H1 (cell line): ENCODE results near the gene ATP13A3. TPM values are rescaled to one million over a fixed set of nuclear protein-coding genes. Genes with fewer than 3 reads are reported as not detected.
"Not testable (repeated sequence)": the region's sequence is repeated elsewhere in the genome, so short reads cannot be mapped to it uniquely, and the experiment has no call there.

Experiments used
- CTCF ChIA-PET: fragments of 300-600 bp; sonication (Branson Sonifier 250); formaldehyde crosslinking; loops from one replicate; lab custom pipeline; 2021; ENCODE audit not compliant: partially characterized antibody; lab: Charles Lee
- POLR2A ChIA-PET: fragments of 300-600 bp; sonication (Branson Sonifier 250); formaldehyde crosslinking; loops from one replicate; lab custom pipeline; 2021; ENCODE audit warnings: inconsistent platforms; ENCODE audit not compliant: partially characterized antibody; lab: Charles Lee
- DNase-seq, 2 experiments: peaks; one replicate each; pipeline versions ENCODE4 v3.0.0 to v3.0.0-alpha.2; 2010 to 2022; ENCODE audit warnings: low spot score in 2 of 2, low read depth in 1 of 2, mixed read lengths in 1 of 2
- FAIRE-seq: peaks from 2 replicates; lab custom pipeline; 2011; peaks lifted over from hg19 to GRCh38; lab: Jason Lieb, UNC
- H2AFZ ChIP-seq: 2 replicates; pipeline ENCODE4 v1.8.1; 2012; ENCODE audit warnings: low read length, inconsistent platforms
- H2AK5ac ChIP-seq: 2 replicates; pipeline ENCODE4 v1.6.1; 2013; ENCODE audit warnings: low read depth, low read length
- H2BK120ac ChIP-seq: replicated peaks from 2 replicates; pipeline ENCODE3; 2013; ENCODE audit warnings: low read depth, low read length, inconsistent platforms
- H2BK12ac ChIP-seq: 2 replicates; pipeline ENCODE4 v1.6.1; 2013; ENCODE audit warnings: low read depth, low read length
- H2BK15ac ChIP-seq: 2 replicates; pipeline ENCODE4 v1.6.1; 2013; ENCODE audit warnings: low read length
- H2BK20ac ChIP-seq: 2 replicates; pipeline ENCODE4 v1.6.1; 2013; ENCODE audit warnings: low read length
- H2BK5ac ChIP-seq: 2 replicates; pipeline ENCODE4 v1.6.1; 2013; ENCODE audit warnings: low read depth, low read length
- H3K14ac ChIP-seq: 2 replicates; pipeline ENCODE4 v1.6.1; 2013; ENCODE audit warnings: inconsistent platforms; ENCODE audit not compliant: insufficient read length
- H3K18ac ChIP-seq: 2 replicates; pipeline ENCODE4 v1.6.1; 2013; ENCODE audit warnings: low read length; ENCODE audit errors: extremely low read depth
- H3K23ac ChIP-seq: 2 replicates; pipeline ENCODE4 v1.6.1; 2013; ENCODE audit warnings: inconsistent platforms; ENCODE audit not compliant: insufficient read length
- H3K23me2 ChIP-seq: 2 replicates; pipeline ENCODE4 v1.6.1; 2013; ENCODE audit warnings: low read depth, low read length
- H3K27ac ChIP-seq: 2 replicates; pipeline ENCODE4 v1.6.1; 2011; ENCODE audit warnings: low read depth, low read length, inconsistent platforms
- H3K27me3 ChIP-seq, 4 experiments: replicated peaks in 1 of 4; 1 replicate in 1 of 4; 2 replicates in 3 of 4; pipeline versions ENCODE4 v1.6.1 to v1.8.1; 2011 to 2013; ENCODE audit warnings: low read length in 3 of 4, mild to moderate bottlenecking in 3 of 4, inconsistent platforms in 2 of 4, mixed read lengths in 2 of 4, moderate library complexity in 1 of 4; ENCODE audit not compliant: control insufficient read depth in 3 of 4, insufficient read depth in 3 of 4; ENCODE audit errors: extremely low read depth in 1 of 4
- H3K36me3 ChIP-seq, 4 experiments: 2 replicates each; pipeline versions ENCODE4 v1.6.1 to v1.8.1; 2011 to 2013; ENCODE audit warnings: mild to moderate bottlenecking in 4 of 4, low read length in 3 of 4, moderate library complexity in 2 of 4, control low read depth in 1 of 4, inconsistent platforms in 1 of 4; ENCODE audit not compliant: insufficient read depth in 4 of 4, control insufficient read depth in 2 of 4
- H3K4ac ChIP-seq: replicated peaks from 2 replicates; pipeline ENCODE3; 2013; ENCODE audit warnings: low read length, low read depth, mixed read lengths, inconsistent platforms; ENCODE audit not compliant: insufficient read length
- H3K4me1 ChIP-seq, 4 experiments: replicated peaks in 1 of 4; 1 replicate in 1 of 4; 2 replicates in 3 of 4; pipeline versions ENCODE4 v1.6.1 to v1.8.1; 2011 to 2013; ENCODE audit warnings: low read length in 3 of 4, inconsistent platforms in 2 of 4, mixed read lengths in 1 of 4; ENCODE audit not compliant: insufficient read depth in 4 of 4, control insufficient read depth in 3 of 4
- H3K4me2 ChIP-seq, 2 experiments: 2 replicates each; pipeline versions ENCODE4 v1.6.1 to v1.8.1; 2011 to 2013; ENCODE audit warnings: low read depth in 2 of 2, low read length in 2 of 2, control low read depth in 1 of 2, inconsistent platforms in 1 of 2, mild to moderate bottlenecking in 1 of 2; ENCODE audit not compliant: insufficient read depth in 1 of 2
- H3K4me3 ChIP-seq, 4 experiments: fragments of 200-600, 300-600 bp in 1 of 4; sonication (generic), shearing (Covaris generic), sonication (Bioruptor Twin) in 1 of 4; 2 replicates each; pipeline versions ENCODE4 v1.5.1 to v1.8.1; 2011 to 2016; ENCODE audit warnings: low read length in 4 of 4, low read depth in 3 of 4, control low read depth in 2 of 4, inconsistent platforms in 2 of 4, mild to moderate bottlenecking in 2 of 4, mixed read lengths in 1 of 4, moderate library complexity in 1 of 4; ENCODE audit not compliant: insufficient read depth in 2 of 4; ENCODE audit errors: extremely low read depth in 1 of 4
- H3K56ac ChIP-seq: replicated peaks from 2 replicates; pipeline ENCODE3; 2013; ENCODE audit warnings: low read depth, mild to moderate bottlenecking, mixed read lengths, low read length, inconsistent platforms; ENCODE audit not compliant: insufficient read length
- H3K79me1 ChIP-seq: 2 replicates; pipeline ENCODE4 v1.6.1; 2013; ENCODE audit warnings: low read depth, low read length, control low read depth
- H3K79me2 ChIP-seq, 2 experiments: 2 replicates each; pipeline versions ENCODE4 v1.6.1 to v1.8.1; 2012 to 2013; ENCODE audit warnings: low read length in 2 of 2, mild to moderate bottlenecking in 2 of 2, inconsistent platforms in 1 of 2; ENCODE audit not compliant: insufficient read depth in 2 of 2, control insufficient read depth in 1 of 2
- H3K9ac ChIP-seq, 4 experiments: replicated peaks in 1 of 4; 1 replicate in 1 of 4; 2 replicates in 3 of 4; pipeline versions ENCODE4 v1.6.1 to v1.8.1; 2011 to 2013; ENCODE audit warnings: low read depth in 3 of 4, low read length in 3 of 4, control low read depth in 2 of 4, mild to moderate bottlenecking in 2 of 4, moderate library complexity in 2 of 4, inconsistent platforms in 1 of 4; ENCODE audit errors: extremely low read depth in 1 of 4
- H3K9me3 ChIP-seq, 2 experiments: 2 replicates each; pipeline versions ENCODE4 v1.6.1 to v1.8.1; 2012 to 2013; ENCODE audit warnings: mild to moderate bottlenecking in 2 of 2, moderate library complexity in 2 of 2, control low read depth in 1 of 2, inconsistent platforms in 1 of 2, low read depth in 1 of 2, low read length in 1 of 2, mixed read lengths in 1 of 2; ENCODE audit not compliant: insufficient read depth in 2 of 2
- H4K20me1 ChIP-seq, 2 experiments: replicated peaks in 1 of 2; 2 replicates each; pipeline versions ENCODE3 to v1.8.1; 2011 to 2013; ENCODE audit warnings: inconsistent platforms in 2 of 2, low read length in 2 of 2, mild to moderate bottlenecking in 1 of 2; ENCODE audit not compliant: insufficient read depth in 2 of 2, control insufficient read depth in 1 of 2
- H4K5ac ChIP-seq: 2 replicates; pipeline ENCODE4 v1.6.1; 2013; ENCODE audit warnings: low read length, low read depth, mixed read lengths, inconsistent platforms; ENCODE audit not compliant: insufficient read length
- H4K8ac ChIP-seq: 2 replicates; pipeline ENCODE4 v1.8.0; 2013; ENCODE audit warnings: mild to moderate bottlenecking, moderate library complexity, low read length, inconsistent platforms; ENCODE audit not compliant: insufficient read depth; ENCODE audit errors: extremely low read depth
- H4K91ac ChIP-seq: replicated peaks from 2 replicates; pipeline ENCODE3; 2013; ENCODE audit warnings: low read length, mixed read lengths, inconsistent platforms; ENCODE audit not compliant: insufficient read length
- WGBS, 2 experiments: shearing (Covaris generic) in 1 of 2; methylation state at CpG; one replicate each; pipeline versions ENCODE4 v1.1.6 to v1.1.7; 2013 to 2015; ENCODE audit warnings: low lambda C conversion rate in 2 of 2, mixed read lengths in 2 of 2, inconsistent platforms in 1 of 2, low coverage in 1 of 2, missing lambda C conversion rate in 1 of 2; ENCODE audit not compliant: insufficient replicate concordance in 2 of 2, insufficient coverage in 1 of 2, insufficient read length in 1 of 2; ENCODE audit errors: extremely low coverage in 1 of 2, missing lambda C conversion rate in 1 of 2; 5-methylcytosine and 5-hydroxymethylcytosine counted together
- polyA plus RNA-seq, 7 experiments: library from polyadenylated mRNA; depleted of rRNA in 3 of 7; stranded (reverse) in 5 of 7; unstranded in 2 of 7; fragments of >200 nt in 5 of 7; fragments of 200-250 nt in 2 of 7; gene quantifications; 1 replicate in 5 of 7; 2 replicates in 1 of 7; 4 replicates in 1 of 7; pipeline versions ENCODE4 v1.2.1 to v1.2.3, GENCODE V29; 2011 to 2013; ENCODE audit warnings: missing spikeins in 2 of 7, mixed read lengths in 2 of 7
- total RNA-seq: library from RNA; stranded (reverse); fragmentation: NEBNext Ultra II Directional; extraction: Animal tissue kit (Norgen Biotek cat#: 25700); gene quantifications from 2 replicates; pipeline ENCODE4 v1.2.1, GENCODE V29; 2021

ATP13A3 gene
- total and polyA plus RNA-seq, 2 of the 8 experiments (the other 6 are each of a cell fraction or from before 2014, with no cell fraction given) = 18.6 to 92.2 TPM

DNA sequence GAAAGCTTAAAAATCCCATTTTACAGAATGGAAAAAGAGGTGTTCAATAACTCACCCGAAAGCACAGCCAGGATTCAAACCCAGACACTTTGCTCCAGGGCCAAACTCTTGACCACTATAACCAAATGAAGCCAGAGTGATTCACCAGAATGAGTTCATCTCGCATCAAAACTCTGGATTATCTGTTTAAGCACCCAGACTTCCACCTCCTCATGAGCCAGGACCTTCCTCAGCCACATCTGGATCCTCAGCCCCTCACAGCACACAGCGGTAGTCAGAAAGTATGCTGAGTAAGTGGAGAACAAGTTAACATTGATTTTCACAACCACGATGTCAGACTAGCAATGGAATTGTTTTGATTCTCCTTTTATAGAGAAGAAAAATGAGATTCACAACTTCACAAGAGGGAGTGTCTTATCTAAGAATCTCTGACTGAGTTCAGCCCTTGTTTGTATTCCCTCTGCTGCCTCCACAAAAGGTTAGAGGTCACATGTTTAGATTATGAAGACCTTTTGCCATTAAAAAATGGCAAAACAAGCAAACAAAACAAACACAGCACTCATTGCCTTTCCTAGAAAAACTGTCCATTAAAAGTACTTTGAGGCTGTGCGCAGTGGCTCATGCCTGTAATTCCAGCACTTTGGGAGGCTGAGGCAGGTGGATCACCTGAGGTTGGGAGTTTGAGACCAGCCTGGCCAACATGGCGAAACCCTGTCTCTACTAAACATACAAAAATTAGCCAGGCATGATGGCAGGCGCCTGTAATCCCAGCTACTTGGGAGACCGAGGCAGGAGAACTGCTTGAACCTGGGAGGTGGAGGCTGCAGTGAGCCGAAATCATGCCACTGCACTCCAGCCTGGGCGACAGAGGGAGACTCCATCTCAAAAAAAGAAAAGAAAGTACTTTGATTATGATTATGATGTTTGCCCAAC is 7.5 kb upstream of the ATP13A3 start:
- not testable (repeated sequence) for H2AFZ ChIP-seq, FAIRE-seq
- POLR2A ChIA-PET = interaction anchor here (0.6 kb wide), 1 partner anchor 10 kb away, joined by 3 read pairs; no protein-coding TSS in a partner anchor

More for the DNA sequence above, 7.5 kb upstream of the ATP13A3 start:
- not testable (repeated sequence) for H3K27ac ChIP-seq, H3K9me3 ChIP-seq, H3K4me1 ChIP-seq, H3K4ac ChIP-seq, H2BK20ac ChIP-seq, H2AK5ac ChIP-seq, H2BK15ac ChIP-seq, H3K23me2 ChIP-seq, H4K8ac ChIP-seq, H3K4me3 ChIP-seq, H3K18ac ChIP-seq, H4K20me1 ChIP-seq, H2BK12ac ChIP-seq, H3K79me2 ChIP-seq, DNase-seq, H3K56ac ChIP-seq, H3K36me3 ChIP-seq, H3K23ac ChIP-seq, H3K79me1 ChIP-seq, H4K5ac ChIP-seq, H2BK5ac ChIP-seq, H3K9ac ChIP-seq, H3K4me2 ChIP-seq, H3K14ac ChIP-seq, H2BK120ac ChIP-seq, H4K91ac ChIP-seq, H3K27me3 ChIP-seq
- CTCF ChIA-PET = interaction anchor here (0.9 to 1.4 kb wide), 2 partner anchors 14 to 20 kb away, joined by 3 read pairs; no protein-coding TSS in a partner anchor
- WGBS, 2 experiments = 92% methylated on average over 10 of the region's 10 CpGs; no CpG with 5 or more reads in 1 of the 2 experiments
